Measurements from ENCODE around the gene GPC6. TPM values are rescaled to one million over a fixed set of nuclear protein-coding genes. Genes with fewer than 3 reads are reported as not detected.

The GPC6 gene
- total RNA-seq, 4 donors from 2014 or later, result 2.7 to 5.7 (median 4.4) TPM

GRCh38 chr13:93975242-93975641 lies 748.6 kb downstream of the GPC6 start:
- DNase-seq (ENCODE audit: low spot score in 2 of 2), result no peak
- WGBS, result 64% methylated on average over 2 of the region's 2 CpGs
- no peak overlapping the region for H3K4me3 ChIP-seq
- H3K36me3 ChIP-seq, result no peaks in the 10 kb centered on the region
- no peaks in the 10 kb centered on the region for H3K9me3 ChIP-seq
- TF ChIP-seq CTCF (IDR thresholded peaks at IDR 0.05) (no peak), EP300 (IDR thresholded peaks at IDR 0.05) (no peak), POLR2AphosphoS5 (IDR thresholded peaks at IDR 0.05) (no peak), POLR2A (IDR thresholded peaks at IDR 0.05) (no peak)
- H3K27me3 ChIP-seq, result no peaks in the 10 kb centered on the region
- no peaks in the 10 kb centered on the region for H3K4me1 ChIP-seq
- H3K27ac ChIP-seq, result no peak overlapping the region

- peaks cover 4% of the 10 kb centered on the region for H3K4me1 ChIP-seq
- H3K9me3 ChIP-seq, result no peaks in the 10 kb centered on the region
- no peak overlapping the region for H3K27ac ChIP-seq
- no peak for DNase-seq (ENCODE audit: low spot score in 2 of 2)
- TF ChIP-seq EP300 (IDR thresholded peaks at IDR 0.05) (no peak), POLR2AphosphoS5 (IDR thresholded peaks at IDR 0.05) (no peak), POLR2A (IDR thresholded peaks at IDR 0.05) (no peak), CTCF (IDR thresholded peaks at IDR 0.05) (no peak)
- no peak overlapping the region for H3K4me3 ChIP-seq
- no peaks in the 10 kb centered on the region for H3K27me3 ChIP-seq
- no peaks in the 10 kb centered on the region for H3K36me3 ChIP-seq
- WGBS, result 80% methylated on average over 5 of the region's 5 CpGs
Measured at GRCh38 chr13:93976528-93976927, 749.9 kb downstream of the GPC6 start.

- H3K9me3 ChIP-seq, result no peaks in the 10 kb centered on the region
- H3K27me3 ChIP-seq, result no peaks in the 10 kb centered on the region
- peaks cover 4% of the 10 kb centered on the region for H3K4me1 ChIP-seq
- no peak overlapping the region for H3K4me3 ChIP-seq
- DNase-seq (ENCODE audit: low spot score in 2 of 2), result no peak
- no peaks in the 10 kb centered on the region for H3K36me3 ChIP-seq
- TF ChIP-seq EP300 (IDR thresholded peaks at IDR 0.05), result no peak
- no peak for TF ChIP-seq POLR2A (IDR thresholded peaks at IDR 0.05)
- 81% methylated on average over 3 of the region's 3 CpGs for WGBS
- H3K27ac ChIP-seq, result no peak overlapping the region
Measured at GRCh38 chr13:93977986-93978385, 751.4 kb downstream of the GPC6 start.

- Histone ChIP-seq H3K27me3 (no peaks in the 10 kb centered on the region), H3K36me3 (no peaks in the 10 kb centered on the region), H3K4me1 (peaks cover 4% of the 10 kb centered on the region), H3K4me3 (no peak overlapping the region), H3K9me3 (no peaks in the 10 kb centered on the region), H3K27ac (no peak overlapping the region)
- TF ChIP-seq POLR2AphosphoS5 (IDR thresholded peaks at IDR 0.05) (no peak), EP300 (IDR thresholded peaks at IDR 0.05) (no peak), POLR2A (IDR thresholded peaks at IDR 0.05) (no peak), CTCF (IDR thresholded peaks at IDR 0.05) (no peak)
- WGBS, result 69% methylated on average over 1 of the region's 1 CpG
- DNase-seq (ENCODE audit: low spot score in 2 of 2), result no peak
Measured at GRCh38 chr13:93981426-93981977, 754.9 kb downstream of the GPC6 start.

- Histone ChIP-seq H3K36me3 (no peaks in the 10 kb centered on the region), H3K27ac (no peak overlapping the region), H3K27me3 (no peaks in the 10 kb centered on the region), H3K4me1 (peaks cover 4% of the 10 kb centered on the region), H3K9me3 (no peaks in the 10 kb centered on the region), H3K4me3 (no peak overlapping the region)
- WGBS, result 72% methylated on average over 5 of the region's 5 CpGs
- TF ChIP-seq EP300 (IDR thresholded peaks at IDR 0.05) (no peak), POLR2AphosphoS5 (IDR thresholded peaks at IDR 0.05) (no peak), CTCF (IDR thresholded peaks at IDR 0.05) (no peak), POLR2A (IDR thresholded peaks at IDR 0.05) (no peak)
- no peak for DNase-seq (ENCODE audit: low spot score in 2 of 2)
Measured at GRCh38 chr13:93982179-93982918, 755.7 kb downstream of the GPC6 start.

All from suprapubic skin (tissue), 4 donors.